Prostate gland (tissue), 2 donors: ENCODE measurements around the gene PTPRT. TPM values are rescaled to one million over a fixed set of nuclear protein-coding genes. Genes with fewer than 3 reads are reported as not detected.

Experiments used
- DNase-seq: peaks from one replicate; pipeline ENCODE4 v3.0.0-alpha.2; 2019; ENCODE audit warnings: low spot score
- H3K27ac ChIP-seq, 2 donors: fragments of 200-600 bp; sonication (generic); 2 replicates each; pipeline ENCODE4 v1.5.1; 2017 to 2019
- H3K27me3 ChIP-seq: fragments of 200-600 bp; sonication (generic); replicated peaks from 2 replicates; pipeline ENCODE4 v1.5.1; 2019; ENCODE audit not compliant: insufficient read depth
- H3K36me3 ChIP-seq, 2 donors: fragments of 200-600 bp; sonication (generic); 1 replicate in 1 of 2; 2 replicates in 1 of 2; pipeline versions ENCODE4 v1.5.1 to v1.8.1; 2017 to 2019
- H3K4me1 ChIP-seq: fragments of 200-600 bp; sonication (generic); replicated peaks from 2 replicates; pipeline ENCODE4 v1.5.1; 2019
- H3K4me3 ChIP-seq, 2 donors: fragments of 200-600 bp; sonication (generic); 2 replicates each; pipeline ENCODE4 v1.5.1; 2017 to 2019
- H3K9me3 ChIP-seq: fragments of 200-600 bp; sonication (generic); 2 replicates; pipeline ENCODE4 v1.5.1; 2017
- CTCF ChIP-seq, 4 experiments: fragments of 200-600 bp in 2 of 4; fragments of 450-650 bp in 2 of 4; sonication (generic) in 2 of 4; IDR thresholded peaks; 1 replicate in 3 of 4; 2 replicates in 1 of 4; pipeline ENCODE4 v1.5.1; 2016 to 2019; ENCODE audit warnings: antibody characterized with exemption in 4 of 4, mild to moderate bottlenecking in 2 of 4, moderate library complexity in 2 of 4
- POLR2A ChIP-seq: fragments of 450-650 bp; IDR thresholded peaks from one replicate; pipeline ENCODE4 v1.6.1; 2016; ENCODE audit warnings: antibody characterized with exemption, mild to moderate bottlenecking
- POLR2AphosphoS5 ChIP-seq: sonication (generic); formaldehyde crosslinking; IDR thresholded peaks from one replicate; pipeline ENCODE4 v1.6.1; 2017; ENCODE audit warnings: antibody characterized with exemption
- WGBS: methylation state at CpG from one replicate; pipeline ENCODE4 v1.1.5; 2018; 5-methylcytosine and 5-hydroxymethylcytosine counted together
- intact Hi-C: fragments of 100-400 bp; cut with DNase I; formaldehyde crosslinking; loops from one replicate; pipeline ENCODE4 v1.14.2; 2022
- total RNA-seq, 2 donors: library from RNA; depleted of rRNA; stranded (reverse); fragments of >200 nt; gene quantifications; one replicate each; pipeline ENCODE4 v1.1.0, GENCODE V29; 2016

Gene PTPRT
- total RNA-seq, 2 donors from 2014 or later = 1.5 to 3.5 TPM

DNA sequence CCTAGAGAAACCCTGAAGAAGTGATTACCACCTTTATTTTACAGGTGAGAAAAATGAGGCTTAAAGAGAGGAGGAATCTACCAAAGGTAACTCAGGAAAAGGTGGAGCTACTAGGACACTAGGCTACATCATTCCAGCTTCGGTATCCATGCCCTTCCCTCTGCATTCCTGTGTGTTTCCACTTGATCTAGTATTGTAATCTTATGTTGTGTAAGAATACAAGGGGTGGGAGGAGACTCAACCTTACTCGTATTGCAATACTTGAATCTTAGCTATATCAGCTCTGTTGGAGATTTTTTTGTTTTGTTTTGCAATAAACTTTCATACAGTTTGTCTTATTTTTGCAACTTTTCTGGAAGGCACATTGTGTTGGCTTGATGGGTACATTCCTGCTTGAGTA is 742.4 kb downstream of the PTPRT start:
- 75% methylated on average over 2 of the region's 2 CpGs for WGBS

GRCh38 chr20:42444799-42445198 is 744.9 kb downstream of the PTPRT start:
- Histone ChIP-seq H3K9me3 (no peaks in the 10 kb centered on the region), H3K36me3 (no peaks in the 10 kb centered on the region), H3K27ac (no peak overlapping the region), H3K4me1 (no peaks in the 10 kb centered on the region), H3K27me3 (no peaks in the 10 kb centered on the region), H3K4me3 (no peak overlapping the region)
- DNase-seq = no peak
- intact Hi-C loops = no loop called here
- TF ChIP-seq POLR2A (no peak), POLR2AphosphoS5 (no peak), CTCF (IDR thresholded peaks at IDR 0.05) (no peak)
- 78% methylated on average over 3 of the region's 3 CpGs for WGBS

More for the DNA sequence above, 742.4 kb downstream of the PTPRT start:
- Histone ChIP-seq H3K27me3 (no peaks in the 10 kb centered on the region), H3K36me3 (no peaks in the 10 kb centered on the region), H3K4me3 (no peak overlapping the region), H3K27ac (no peak overlapping the region), H3K9me3 (no peaks in the 10 kb centered on the region), H3K4me1 (no peaks in the 10 kb centered on the region)
- intact Hi-C loops = no loop called here
- TF ChIP-seq CTCF (IDR thresholded peaks at IDR 0.05) (no peak), POLR2AphosphoS5 (no peak), POLR2A (no peak)
- no peak for DNase-seq

DNA sequence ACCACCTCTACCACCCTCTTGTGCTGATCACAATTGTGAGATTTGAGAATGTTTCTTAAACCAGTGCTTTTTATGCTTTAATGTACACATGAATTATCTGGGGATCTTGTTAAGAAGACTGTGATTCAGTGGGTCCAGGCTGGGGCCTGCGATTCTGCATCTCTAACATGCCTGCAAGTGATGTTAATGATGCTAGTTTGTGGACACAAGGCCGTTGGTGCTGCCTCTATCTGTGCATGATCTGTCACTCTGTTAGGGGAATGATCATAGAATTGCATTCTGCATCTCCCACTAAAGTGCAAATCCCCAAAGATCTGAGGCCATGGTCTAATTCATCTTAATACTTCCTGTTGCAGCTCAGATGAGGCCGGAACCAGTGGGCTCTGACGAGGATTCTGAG is 746.5 kb downstream of the PTPRT start:
- H3K27ac ChIP-seq = no peak overlapping the region
- H3K4me1 ChIP-seq = no peaks in the 10 kb centered on the region
- DNase-seq = no peak
- 69% methylated on average over 4 of the region's 4 CpGs for WGBS
- no peaks in the 10 kb centered on the region for H3K36me3 ChIP-seq
- intact Hi-C loops = no loop called here
- no peak overlapping the region for H3K4me3 ChIP-seq
- H3K9me3 ChIP-seq = no peaks in the 10 kb centered on the region
- H3K27me3 ChIP-seq = no peaks in the 10 kb centered on the region
- TF ChIP-seq POLR2AphosphoS5 = no peak
- no peak for TF ChIP-seq CTCF (IDR thresholded peaks at IDR 0.05)
- no peak for TF ChIP-seq POLR2A

DNA sequence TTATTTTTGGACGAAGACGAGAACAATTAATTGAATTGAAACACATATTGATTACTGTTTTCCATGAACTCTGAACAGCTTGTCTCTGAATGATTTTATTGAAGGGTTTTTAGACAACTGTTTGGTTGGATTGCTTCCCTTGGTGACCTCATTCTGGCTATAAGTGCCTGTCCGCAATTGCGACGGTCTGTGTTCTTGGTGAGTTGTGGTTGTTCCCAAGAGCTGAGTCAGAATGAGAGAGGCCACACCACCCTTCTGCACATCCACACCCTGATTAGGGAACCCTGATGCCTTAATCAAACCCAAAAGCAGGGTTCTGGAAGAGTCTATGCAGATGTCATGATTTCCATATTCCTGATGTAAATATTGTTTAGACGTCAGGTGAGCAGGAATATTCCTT is 747.0 kb downstream of the PTPRT start:
- Histone ChIP-seq H3K27me3 (no peaks in the 10 kb centered on the region), H3K36me3 (no peaks in the 10 kb centered on the region), H3K9me3 (no peaks in the 10 kb centered on the region), H3K4me3 (no peak overlapping the region), H3K27ac (no peak overlapping the region), H3K4me1 (no peaks in the 10 kb centered on the region)
- WGBS = 73% methylated on average over 6 of the region's 6 CpGs
- intact Hi-C loops = no loop called here
- no peak for DNase-seq
- TF ChIP-seq CTCF (IDR thresholded peaks at IDR 0.05) (no peak), POLR2A (no peak), POLR2AphosphoS5 (no peak)

DNA sequence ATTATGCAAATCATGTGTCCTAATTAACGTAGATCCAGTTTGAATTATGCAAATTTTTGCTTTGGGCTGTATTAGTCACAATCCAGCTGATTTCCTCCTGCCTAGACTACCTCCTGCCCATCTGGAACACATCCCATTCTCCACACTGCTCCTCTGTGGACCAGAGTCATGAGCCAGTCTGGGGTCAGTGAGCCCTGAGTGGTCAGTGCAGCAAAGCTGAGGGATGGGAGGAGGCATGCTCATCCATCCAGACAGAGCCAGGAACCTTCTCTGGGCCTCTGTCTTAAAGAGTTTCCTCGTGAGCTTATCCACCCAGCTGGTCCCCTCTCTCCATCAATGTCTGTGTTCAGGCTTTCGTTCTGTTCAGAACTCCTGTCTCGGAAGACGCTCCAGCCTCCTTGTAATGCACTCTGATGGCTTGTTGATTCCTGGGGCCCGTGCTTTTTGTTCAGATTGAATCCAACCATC is 747.8 kb downstream of the PTPRT start:
- H3K4me1 ChIP-seq = no peaks in the 10 kb centered on the region
- DNase-seq = no peak
- H3K4me3 ChIP-seq = no peak overlapping the region
- H3K27ac ChIP-seq = no peak overlapping the region
- H3K27me3 ChIP-seq = no peaks in the 10 kb centered on the region
- 54% methylated on average over 6 of the region's 6 CpGs for WGBS
- intact Hi-C loops = no loop called here
- no peak for TF ChIP-seq POLR2A
- TF ChIP-seq POLR2AphosphoS5 = no peak
- TF ChIP-seq CTCF (IDR thresholded peaks at IDR 0.05) = no peak
- H3K9me3 ChIP-seq = no peaks in the 10 kb centered on the region
- H3K36me3 ChIP-seq = no peaks in the 10 kb centered on the region
